K562 (cell line): ENCODE results near the gene CLEC6A. TPM values are rescaled to one million over a fixed set of nuclear protein-coding genes. Genes with fewer than 3 reads are reported as not detected.

ENCODE experiments used
- ATAC-seq: fragments of 200-7000 bp; cut with Tn5 transposase; 3 replicates; pipeline ENCODE4 v1.9.1; 2020; ENCODE audit warnings: moderate library complexity
- BruUV-seq: library from RNA; stranded (reverse); fragments of 400-500 nt; replicated peaks from 2 replicates; lab custom pipeline; 2021; lab: Mats Ljungman, UMichigan
- CTCF ChIA-PET: fragments of 300-600 bp; formaldehyde crosslinking; extraction: SDS; loops from one replicate; lab custom pipeline; 2021; ENCODE audit warnings: low intra/inter-chr PET ratio; lab: Yijun Ruan, JAX
- POLR2A ChIA-PET: fragments of 300-600, 350-650 bp; sonication (Branson Sonifier 250); formaldehyde crosslinking; extraction: SDS; loops from one replicate; lab custom pipeline; 2021; ENCODE audit warnings: antibody characterized with exemption, inconsistent platforms; lab: Yijun Ruan, JAX
- DNase-seq, 4 experiments: peaks; one replicate each; pipeline versions ENCODE4 v3.0.0 to v3.0.0-alpha.2; 2011 to 2018; ENCODE audit warnings: low spot score in 3 of 4, mixed read lengths in 3 of 4; ENCODE audit errors: extremely low read depth in 1 of 4
- FAIRE-seq: peaks from 2 replicates; lab custom pipeline; 2011; peaks lifted over from hg19 to GRCh38; lab: Jason Lieb, UNC
- H2AFZ ChIP-seq: 2 replicates; pipeline ENCODE4 v1.6.0; 2011; ENCODE audit warnings: low read depth, low read length, control low read depth, inconsistent platforms
- H3K27ac ChIP-seq: fragments of 200-600 bp; 3 replicates; pipeline ENCODE4 v1.8.0; 2011; ENCODE audit warnings: low read depth, mild to moderate bottlenecking, control low read depth, inconsistent platforms, low read length, moderate library complexity, mixed read lengths; ENCODE audit errors: extremely low read depth
- H3K27me3 ChIP-seq, 2 experiments: fragments of 300-600 bp in 1 of 2; 2 replicates in 1 of 2; 3 replicates in 1 of 2; pipeline versions ENCODE4 v1.6.0 to v1.8.0; 2011; ENCODE audit warnings: inconsistent platforms in 2 of 2, low read length in 2 of 2, mild to moderate bottlenecking in 1 of 2, mixed read lengths in 1 of 2, moderate library complexity in 1 of 2; ENCODE audit not compliant: control insufficient read depth in 2 of 2, insufficient read depth in 2 of 2
- H3K36me3 ChIP-seq: fragments of 300-600 bp; 3 replicates; pipeline ENCODE4 v1.8.0; 2011; ENCODE audit warnings: mild to moderate bottlenecking, low read length, inconsistent platforms; ENCODE audit not compliant: control insufficient read depth, insufficient read depth
- H3K4me1 ChIP-seq, 2 experiments: fragments of 200-600 bp in 1 of 2; replicated peaks in 1 of 2; 2 replicates in 1 of 2; 3 replicates in 1 of 2; pipeline versions ENCODE4 v1.5.1 to v1.8.0; 2011; ENCODE audit warnings: inconsistent platforms in 2 of 2, low read length in 2 of 2, mild to moderate bottlenecking in 1 of 2, mixed read lengths in 1 of 2, moderate library complexity in 1 of 2; ENCODE audit not compliant: control insufficient read depth in 2 of 2, insufficient read depth in 2 of 2
- H3K4me2 ChIP-seq: 2 replicates; pipeline ENCODE4 v1.6.1; 2011; ENCODE audit warnings: low read length, control low read depth, inconsistent platforms, mixed read lengths; ENCODE audit not compliant: insufficient read depth
- H3K4me3 ChIP-seq: fragments of 200-600 bp; sonication (generic), shearing (Covaris generic); 2 replicates; pipeline ENCODE4 v1.5.1; 2016; ENCODE audit warnings: control low read depth, inconsistent platforms
- H3K79me2 ChIP-seq: fragments of 200-600 bp; 3 replicates; pipeline ENCODE4 v1.8.0; 2011; ENCODE audit warnings: low read length, inconsistent platforms; ENCODE audit not compliant: control insufficient read depth, insufficient read depth
- H3K9ac ChIP-seq, 2 experiments: 2 replicates each; pipeline versions ENCODE4 v1.6.0 to v1.6.1; 2011; ENCODE audit warnings: low read depth in 2 of 2, low read length in 2 of 2, control low read depth in 1 of 2, inconsistent platforms in 1 of 2, mild to moderate bottlenecking in 1 of 2, mixed read lengths in 1 of 2; ENCODE audit not compliant: insufficient read depth in 1 of 2
- H3K9me1 ChIP-seq: one replicate; pipeline ENCODE4 v1.6.0; 2011; ENCODE audit warnings: inconsistent platforms, mild to moderate bottlenecking, low read length, moderate library complexity; ENCODE audit not compliant: control insufficient read depth, insufficient read depth
- H3K9me3 ChIP-seq: replicated peaks from 2 replicates; pipeline ENCODE4 v1.5.1; 2011; ENCODE audit warnings: low read depth, low read length, inconsistent platforms; ENCODE audit not compliant: control insufficient read depth, insufficient read depth
- H4K20me1 ChIP-seq: replicated peaks from 2 replicates; pipeline ENCODE4 v1.6.1; 2011; ENCODE audit warnings: low read length, inconsistent platforms, mixed read lengths; ENCODE audit not compliant: control insufficient read depth, insufficient read depth
- ARID1B ChIP-seq: fragments of 450-650 bp; IDR thresholded peaks from 2 replicates; pipeline ENCODE4 v1.6.1; 2016; ENCODE audit warnings: antibody characterized with exemption, mild to moderate bottlenecking, inconsistent platforms
- CHCHD3 ChIP-seq: fragments of 250-450 bp; sonication (Bioruptor Pico); IDR thresholded peaks from 2 replicates; pipeline ENCODE4 v2.1.2; 2022; ENCODE audit warnings: mild to moderate bottlenecking
- DIDO1 ChIP-seq: fragments of 450-650 bp; IDR thresholded peaks from 2 replicates; pipeline ENCODE4 v1.6.1; 2016; ENCODE audit warnings: low read depth, missing biosample characterization, missing genetic modification characterization
- EWSR1 ChIP-seq: fragments of 450-650 bp; IDR thresholded peaks from 2 replicates; pipeline ENCODE4 v1.6.1; 2018; ENCODE audit warnings: borderline replicate concordance, mild to moderate bottlenecking, low read depth, moderate library complexity; ENCODE audit not compliant: partially characterized antibody
- FOXA1 ChIP-seq: fragments of 450-650 bp; IDR thresholded peaks from 2 replicates; pipeline ENCODE4 v1.6.1; 2016; ENCODE audit warnings: mild to moderate bottlenecking, borderline replicate concordance
- HES1 ChIP-seq: fragments of 450-650 bp; IDR thresholded peaks from 2 replicates; pipeline ENCODE4 v1.6.1; 2016; ENCODE audit warnings: low read depth, mild to moderate bottlenecking, moderate library complexity
- IRF9 ChIP-seq: fragments of 450-650 bp; IDR thresholded peaks from 2 replicates; pipeline ENCODE4 v1.6.1; 2016; ENCODE audit warnings: missing biosample characterization, missing genetic modification characterization
- KDM2B ChIP-seq: fragments of 250-450 bp; sonication (Bioruptor Pico); IDR thresholded peaks from 2 replicates; pipeline ENCODE4 v1.8.0; 2021; ENCODE audit warnings: mild to moderate bottlenecking, moderate library complexity
- NBN ChIP-seq: fragments of 450-650 bp; IDR thresholded peaks from 2 replicates; pipeline ENCODE4 v1.6.1; 2016; ENCODE audit warnings: low read depth, mild to moderate bottlenecking
- NCOA6 ChIP-seq: fragments of 450-650 bp; IDR thresholded peaks from 2 replicates; pipeline ENCODE4 v1.6.1; 2017; ENCODE audit warnings: mild to moderate bottlenecking
- TCF3 ChIP-seq: sonication (generic); formaldehyde crosslinking; IDR thresholded peaks from 2 replicates; pipeline ENCODE4 v1.4.0; 2020; ENCODE audit warnings: mild to moderate bottlenecking, missing genetic modification reagents
- ZNF77 ChIP-seq: fragments of 250-450 bp; sonication (Bioruptor Pico); IDR thresholded peaks from 2 replicates; pipeline ENCODE4 v1.5.0; 2020
- WGBS: fragments of 100-300 bp; shearing (Covaris generic); methylation state at CpG from one replicate; pipeline ENCODE4 v1.1.6; 2016; ENCODE audit warnings: low coverage, mixed read lengths; ENCODE audit not compliant: insufficient coverage; ENCODE audit errors: missing lambda C conversion rate; 5-methylcytosine and 5-hydroxymethylcytosine counted together
- in situ Hi-C: fragments of 300-500 bp; cut with MboI; formaldehyde crosslinking; loops from 4 replicates; pipeline ENCODE4 v1.15.0; 2018; ENCODE audit warnings: inconsistent platforms, mixed read lengths
- intact Hi-C: fragments of 100-400 bp; cut with micrococcal nuclease; formaldehyde crosslinking; loops from 2 replicates; pipeline ENCODE4 v1.14.2; 2022
- polyA plus RNA-seq, 8 experiments: library from polyadenylated mRNA; depleted of rRNA in 4 of 8; stranded (reverse) in 5 of 8; unstranded in 3 of 8; fragments of >200 nt; fragmentation: Nextera tagmentation in 2 of 8; fragmentation: Illumina TruSeq in 1 of 8; extraction: Ambion mirVana in 2 of 8; extraction: Trizol in 1 of 8; gene quantifications; 2 replicates each; pipeline versions ENCODE4 v1.2.1 to v1.2.3, GENCODE V29; 2011 to 2014; ENCODE audit warnings: inconsistent platforms in 1 of 8, missing spikeins in 1 of 8
- small RNA-seq: library from RNA; depleted of rRNA; stranded (forward); fragments of <200 nt; gene quantifications from one replicate; pipeline ENCODE3, GENCODE V24; 2014
- total RNA-seq, 7 experiments: library from RNA; depleted of rRNA in 6 of 7; stranded (reverse); fragments of >200 nt in 6 of 7; fragmentation: Illumina TruSeq in 2 of 7; extraction: Trizol in 2 of 7; gene quantifications; 2 replicates each; pipeline versions ENCODE4 v1.2.1 to v1.2.3, GENCODE V29; 2011 to 2021; ENCODE audit warnings: low replicate concordance in 1 of 7

Gene CLEC6A
- total and polyA plus RNA-seq, 9 of the 15 experiments (the other 6 are each of a cell fraction or from before 2014, with no cell fraction given), result not detected

GRCh38 chr12:8519171-8519570 lies 63.4 kb downstream of the CLEC6A start (continued):
- TF ChIP-seq FOXA1 (no peak), ZNF77 (no peak)

GRCh38 chr12:8527250-8528130 lies 71.7 kb downstream of the CLEC6A start:
- Histone ChIP-seq H3K27ac (no peak overlapping the region), H3K9ac (no peak overlapping the region), H2AFZ (no peak overlapping the region), H3K9me3 (no peaks in the 10 kb centered on the region), H3K79me2 (no peaks in the 10 kb centered on the region), H3K4me2 (no peak overlapping the region), H3K36me3 (no peaks in the 10 kb centered on the region), H4K20me1 (no peaks in the 10 kb centered on the region), H3K4me3 (no peak overlapping the region), H3K9me1 (no peaks in the 10 kb centered on the region), H3K4me1 (no peaks in the 10 kb centered on the region), H3K27me3 (peaks cover 0 to 16% of the 10 kb centered on the region in 2 experiments; a peak in 2 of 5 replicates)
- POLR2A ChIA-PET, result no interaction called here
- intact Hi-C loops (no loop called here), in situ Hi-C loops (no loop called here)
- ATAC-seq, result no peak
- no TSS peak for BruUV-seq
- TF ChIP-seq NBN (no peak), DIDO1 (tag) (no peak), NCOA6 (no peak), TCF3 (CRISPR knock-in tag) (no peak), ARID1B (no peak), EWSR1 (no peak), CHCHD3 (no peak), KDM2B (CRISPR knock-in tag) (no peak), HES1 (no peak), IRF9 (no peak)
- DNase-seq, result no peak
- WGBS, result 3% methylated on average over 20 of the region's 30 CpGs
- FAIRE-seq, result no peak
- CTCF ChIA-PET, result no interaction called here

Small RNA genes lying within 50 kb of the gene (small RNA-seq; reads per million reads assigned to genes)
- gene RNU6-275P, result not detected

Other genes with a start within 250 kb of the CLEC6A start
- gene FAM90A1, start 228.3 kb upstream of the CLEC6A start, total RNA-seq (2014; rRNA removed), result 0.04 TPM in 1 of 2 replicates, not detected in the other
- not detected in 2 replicates for gene FAM90A1, start 228.3 kb upstream of the CLEC6A start, total RNA-seq (2014; rRNA removed; fragmentation: Illumina TruSeq; extraction: Trizol)
- gene FAM90A1, start 228.3 kb upstream of the CLEC6A start, total RNA-seq (2015; rRNA removed; fragmentation: Illumina TruSeq; extraction: Trizol), result 0.04 TPM in 1 of 2 replicates, not detected in the other
- gene FAM90A1, start 228.3 kb upstream of the CLEC6A start, total RNA-seq (2021), result 0.16 TPM in 1 of 2 replicates, not detected in the other
- 0.03 and 0.11 TPM in 2 replicates for gene FAM90A1, start 228.3 kb upstream of the CLEC6A start, polyA plus RNA-seq (2011; rRNA removed)
- gene FAM90A1, start 228.3 kb upstream of the CLEC6A start, polyA plus RNA-seq (2014; fragmentation: Illumina TruSeq; extraction: Trizol), result 0.07 and 0.25 TPM in 2 replicates
- under 1 TPM in 1 of 2 experiments, not detected in 1; 0.01 TPM for gene FAM90A1, start 228.3 kb upstream of the CLEC6A start, polyA plus RNA-seq (2014; fragmentation: Nextera tagmentation; extraction: Ambion mirVana)
- 0.32 TPM in 1 of 2 replicates, not detected in the other for gene FAM90A1, start 228.3 kb upstream of the CLEC6A start, polyA plus RNA-seq (2014; rRNA removed)
- gene CLEC4D, start 57.5 kb downstream of the CLEC6A start, total RNA-seq (2014; rRNA removed), result not detected in 2 replicates
- gene CLEC4D, start 57.5 kb downstream of the CLEC6A start, total RNA-seq (2014; rRNA removed; fragmentation: Illumina TruSeq; extraction: Trizol), result not detected in 2 replicates
- gene CLEC4D, start 57.5 kb downstream of the CLEC6A start, total RNA-seq (2015; rRNA removed; fragmentation: Illumina TruSeq; extraction: Trizol), result not detected in 2 replicates
- gene CLEC4D, start 57.5 kb downstream of the CLEC6A start, total RNA-seq (2021), result not detected in 2 replicates
- not detected in 2 replicates for gene CLEC4D, start 57.5 kb downstream of the CLEC6A start, polyA plus RNA-seq (2011; rRNA removed)
- gene CLEC4D, start 57.5 kb downstream of the CLEC6A start, polyA plus RNA-seq (2014; fragmentation: Illumina TruSeq; extraction: Trizol), result not detected in 2 replicates
- not detected for gene CLEC4D, start 57.5 kb downstream of the CLEC6A start, polyA plus RNA-seq (2014; fragmentation: Nextera tagmentation; extraction: Ambion mirVana)
- not detected in 2 replicates for gene CLEC4D, start 57.5 kb downstream of the CLEC6A start, polyA plus RNA-seq (2014; rRNA removed)
- not detected in 2 replicates for gene CLEC4E, start 84.9 kb downstream of the CLEC6A start, total RNA-seq (2014; rRNA removed)
- not detected in 2 replicates for gene CLEC4E, start 84.9 kb downstream of the CLEC6A start, total RNA-seq (2014; rRNA removed; fragmentation: Illumina TruSeq; extraction: Trizol)
- not detected in 2 replicates for gene CLEC4E, start 84.9 kb downstream of the CLEC6A start, total RNA-seq (2015; rRNA removed; fragmentation: Illumina TruSeq; extraction: Trizol)
- not detected in 2 replicates for gene CLEC4E, start 84.9 kb downstream of the CLEC6A start, total RNA-seq (2021)
- gene CLEC4E, start 84.9 kb downstream of the CLEC6A start, polyA plus RNA-seq (2011; rRNA removed), result not detected in 2 replicates
- not detected in 2 replicates for gene CLEC4E, start 84.9 kb downstream of the CLEC6A start, polyA plus RNA-seq (2014; fragmentation: Illumina TruSeq; extraction: Trizol)
- gene CLEC4E, start 84.9 kb downstream of the CLEC6A start, polyA plus RNA-seq (2014; fragmentation: Nextera tagmentation; extraction: Ambion mirVana), result not detected
- gene CLEC4E, start 84.9 kb downstream of the CLEC6A start, polyA plus RNA-seq (2014; rRNA removed), result not detected in 2 replicates
- gene AICDA, start 156.9 kb downstream of the CLEC6A start, total RNA-seq (2014; rRNA removed), result not detected in 2 replicates
- gene AICDA, start 156.9 kb downstream of the CLEC6A start, total RNA-seq (2014; rRNA removed; fragmentation: Illumina TruSeq; extraction: Trizol), result not detected in 2 replicates
- gene AICDA, start 156.9 kb downstream of the CLEC6A start, total RNA-seq (2015; rRNA removed; fragmentation: Illumina TruSeq; extraction: Trizol), result not detected in 2 replicates
- gene AICDA, start 156.9 kb downstream of the CLEC6A start, total RNA-seq (2021), result 0.11 TPM in 1 of 2 replicates, not detected in the other
- gene AICDA, start 156.9 kb downstream of the CLEC6A start, polyA plus RNA-seq (2011; rRNA removed), result not detected in 2 replicates
- not detected in 2 replicates for gene AICDA, start 156.9 kb downstream of the CLEC6A start, polyA plus RNA-seq (2014; fragmentation: Illumina TruSeq; extraction: Trizol)
- gene AICDA, start 156.9 kb downstream of the CLEC6A start, polyA plus RNA-seq (2014; fragmentation: Nextera tagmentation; extraction: Ambion mirVana), result not detected
- not detected in 2 replicates for gene AICDA, start 156.9 kb downstream of the CLEC6A start, polyA plus RNA-seq (2014; rRNA removed)
- not detected in 2 replicates for gene MFAP5, start 206.9 kb downstream of the CLEC6A start, total RNA-seq (2014; rRNA removed)
- not detected in 2 replicates for gene MFAP5, start 206.9 kb downstream of the CLEC6A start, total RNA-seq (2014; rRNA removed; fragmentation: Illumina TruSeq; extraction: Trizol)
- not detected in 2 replicates for gene MFAP5, start 206.9 kb downstream of the CLEC6A start, total RNA-seq (2015; rRNA removed; fragmentation: Illumina TruSeq; extraction: Trizol)
- not detected in 2 replicates for gene MFAP5, start 206.9 kb downstream of the CLEC6A start, total RNA-seq (2021)
- gene MFAP5, start 206.9 kb downstream of the CLEC6A start, polyA plus RNA-seq (2011; rRNA removed), result not detected in 2 replicates
- gene MFAP5, start 206.9 kb downstream of the CLEC6A start, polyA plus RNA-seq (2014; fragmentation: Illumina TruSeq; extraction: Trizol), result not detected in 2 replicates
- gene MFAP5, start 206.9 kb downstream of the CLEC6A start, polyA plus RNA-seq (2014; fragmentation: Nextera tagmentation; extraction: Ambion mirVana), result not detected
- not detected in 2 replicates for gene MFAP5, start 206.9 kb downstream of the CLEC6A start, polyA plus RNA-seq (2014; rRNA removed)
- gene RIMKLB, start 242.0 kb downstream of the CLEC6A start, total RNA-seq (2014; rRNA removed), result 13.6 and 17.2 TPM in 2 replicates
- 19.8 and 24.5 TPM in 2 replicates for gene RIMKLB, start 242.0 kb downstream of the CLEC6A start, total RNA-seq (2014; rRNA removed; fragmentation: Illumina TruSeq; extraction: Trizol)
- gene RIMKLB, start 242.0 kb downstream of the CLEC6A start, total RNA-seq (2015; rRNA removed; fragmentation: Illumina TruSeq; extraction: Trizol), result 17.9 and 22.8 TPM in 2 replicates
- gene RIMKLB, start 242.0 kb downstream of the CLEC6A start, total RNA-seq (2021), result 13.8 and 17.0 TPM in 2 replicates
- 19.5 and 21.8 TPM in 2 replicates for gene RIMKLB, start 242.0 kb downstream of the CLEC6A start, polyA plus RNA-seq (2011; rRNA removed)
- gene RIMKLB, start 242.0 kb downstream of the CLEC6A start, polyA plus RNA-seq (2014; fragmentation: Illumina TruSeq; extraction: Trizol), result 15.5 and 17.2 TPM in 2 replicates
- gene RIMKLB, start 242.0 kb downstream of the CLEC6A start, polyA plus RNA-seq (2014; fragmentation: Nextera tagmentation; extraction: Ambion mirVana), result 1 to 10 TPM; 6.5 to 9.1 TPM
- gene RIMKLB, start 242.0 kb downstream of the CLEC6A start, polyA plus RNA-seq (2014; rRNA removed), result 16.4 and 18.3 TPM in 2 replicates